Measurements from ENCODE around the gene ETNK2.

DNA sequence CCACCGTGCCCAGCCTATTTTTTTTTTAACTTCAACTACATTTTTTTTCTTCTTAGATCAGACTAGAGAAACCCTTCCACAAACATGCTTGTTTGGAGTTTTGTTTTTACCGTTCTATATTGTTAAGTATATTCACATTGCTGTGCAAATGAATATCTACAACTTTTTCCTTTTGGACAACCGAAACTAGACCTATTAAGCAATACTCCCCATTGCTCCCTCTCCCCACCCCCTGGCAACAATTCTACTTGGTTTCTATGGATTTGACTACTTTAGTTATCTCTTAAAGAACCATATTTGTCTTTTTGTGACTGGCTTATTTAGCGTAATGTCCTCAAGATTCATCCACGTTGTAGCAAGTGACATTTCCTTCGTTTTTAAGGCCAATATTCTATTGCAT, 19.1 kb downstream of the ETNK2 start:
- TF ChIP-seq, protein P1, sequence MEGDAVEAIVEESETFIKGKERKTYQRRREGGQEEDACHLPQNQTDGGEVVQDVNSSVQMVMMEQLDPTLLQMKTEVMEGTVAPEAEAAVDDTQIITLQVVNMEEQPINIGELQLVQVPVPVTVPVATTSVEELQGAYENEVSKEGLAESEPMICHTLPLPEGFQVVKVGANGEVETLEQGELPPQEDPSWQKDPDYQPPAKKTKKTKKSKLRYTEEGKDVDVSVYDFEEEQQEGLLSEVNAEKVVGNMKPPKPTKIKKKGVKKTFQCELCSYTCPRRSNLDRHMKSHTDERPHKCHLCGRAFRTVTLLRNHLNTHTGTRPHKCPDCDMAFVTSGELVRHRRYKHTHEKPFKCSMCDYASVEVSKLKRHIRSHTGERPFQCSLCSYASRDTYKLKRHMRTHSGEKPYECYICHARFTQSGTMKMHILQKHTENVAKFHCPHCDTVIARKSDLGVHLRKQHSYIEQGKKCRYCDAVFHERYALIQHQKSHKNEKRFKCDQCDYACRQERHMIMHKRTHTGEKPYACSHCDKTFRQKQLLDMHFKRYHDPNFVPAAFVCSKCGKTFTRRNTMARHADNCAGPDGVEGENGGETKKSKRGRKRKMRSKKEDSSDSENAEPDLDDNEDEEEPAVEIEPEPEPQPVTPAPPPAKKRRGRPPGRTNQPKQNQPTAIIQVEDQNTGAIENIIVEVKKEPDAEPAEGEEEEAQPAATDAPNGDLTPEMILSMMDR (IDR thresholded peaks at IDR 0.05 in 4 of 5, conservative IDR thresholded peaks at IDR 0.05 in 1 of 5), result no peak
- TF ChIP-seq POLR2A (IDR thresholded peaks at IDR 0.05), result no peak
